NT2/D1 (cell line): ENCODE data around the gene GLRA2.

ENCODE experiments used
- DNase-seq: peaks from one replicate; pipeline ENCODE4 v3.0.0-alpha.2; 2011; ENCODE audit warnings: low read depth, low spot score
- H3K27me3 ChIP-seq: 2 replicates; pipeline ENCODE4 v1.6.0; 2011; ENCODE audit warnings: mild to moderate bottlenecking; ENCODE audit not compliant: insufficient read length, insufficient read depth
- H3K36me3 ChIP-seq: 2 replicates; pipeline ENCODE4 v1.6.1; 2011; ENCODE audit warnings: mild to moderate bottlenecking, low read length, mixed read lengths; ENCODE audit not compliant: insufficient read depth, insufficient read length
- H3K4me1 ChIP-seq: 2 replicates; pipeline ENCODE4 v1.5.1; 2011; ENCODE audit not compliant: insufficient read depth, insufficient read length
- H3K4me3 ChIP-seq: 2 replicates; pipeline ENCODE4 v1.5.1; 2011; ENCODE audit warnings: low read depth; ENCODE audit not compliant: insufficient read length
- H3K9ac ChIP-seq: 2 replicates; pipeline ENCODE4 v1.6.0; 2011; ENCODE audit warnings: low read depth; ENCODE audit not compliant: insufficient read length
- H3K9me3 ChIP-seq: 2 replicates; pipeline ENCODE4 v1.5.1; 2011; ENCODE audit warnings: mild to moderate bottlenecking, low read length; ENCODE audit not compliant: insufficient read depth
- SUZ12 ChIP-seq: IDR thresholded peaks from 2 replicates; pipeline ENCODE4 v1.6.1; 2011; ENCODE audit not compliant: insufficient read length, insufficient read depth; ENCODE audit errors: extremely low read depth
- YY1 ChIP-seq: IDR thresholded peaks from 2 replicates; pipeline ENCODE4 v1.6.1; 2011; ENCODE audit not compliant: insufficient read length, insufficient read depth
- ZNF274 ChIP-seq: IDR thresholded peaks from 2 replicates; pipeline ENCODE4 v1.6.1; 2011; ENCODE audit warnings: mild to moderate bottlenecking, low read depth, low read length

Gene GLRA2

DNA sequence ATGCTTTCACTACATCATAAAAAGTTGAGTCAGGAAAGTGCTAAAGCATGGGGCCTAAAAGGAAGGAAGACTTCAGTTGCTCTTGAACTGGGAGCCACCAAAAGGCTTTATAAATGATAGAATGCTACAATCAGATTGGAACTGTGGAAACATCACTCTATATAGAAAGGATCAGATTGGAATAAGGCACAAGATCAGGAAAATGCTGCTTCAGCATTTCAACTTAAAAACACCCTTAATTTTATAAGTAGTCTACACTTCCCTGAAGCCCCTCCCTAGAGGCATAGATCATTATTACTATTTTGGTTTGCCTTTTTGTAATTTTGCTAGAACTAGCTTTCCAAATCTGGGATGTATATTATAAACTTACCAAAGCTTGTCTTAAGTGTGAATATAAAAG, 172.8 kb downstream of the GLRA2 start:
- Histone ChIP-seq H3K4me1 (no peaks in the 10 kb centered on the region), H3K27me3 (no peaks in the 10 kb centered on the region), H3K36me3 (no peaks in the 10 kb centered on the region), H3K9ac (no peak overlapping the region), H3K4me3 (no peak overlapping the region), H3K9me3 (no peaks in the 10 kb centered on the region)
- no peak for DNase-seq
- TF ChIP-seq SUZ12, result no peak

DNA sequence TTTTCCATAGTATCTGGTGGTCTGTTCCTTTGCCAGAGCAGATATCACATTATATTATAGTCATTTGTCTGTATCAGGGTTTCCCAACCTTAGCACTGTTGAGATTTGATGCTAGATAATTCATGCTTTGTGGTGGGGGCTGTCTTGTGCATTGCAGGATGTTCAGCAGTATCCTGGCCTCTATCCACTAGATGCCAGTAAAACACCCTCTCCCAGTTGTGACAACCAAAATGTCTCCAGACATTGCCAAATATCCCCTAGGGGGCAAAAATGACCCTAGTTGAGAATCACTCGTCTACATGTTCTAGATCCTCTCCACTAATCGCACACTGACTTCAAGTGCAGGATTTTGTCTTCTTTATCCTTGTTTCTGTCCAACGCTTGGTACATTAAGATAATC, 182.8 kb downstream of the GLRA2 start:
- TF ChIP-seq SUZ12 (no peak), ZNF274 (no peak), YY1 (no peak)
- DNase-seq, result no peak
- Histone ChIP-seq H3K9me3 (no peaks in the 10 kb centered on the region), H3K4me1 (no peaks in the 10 kb centered on the region), H3K27me3 (no peaks in the 10 kb centered on the region), H3K9ac (no peak overlapping the region), H3K4me3 (no peak overlapping the region), H3K36me3 (no peaks in the 10 kb centered on the region)

DNA sequence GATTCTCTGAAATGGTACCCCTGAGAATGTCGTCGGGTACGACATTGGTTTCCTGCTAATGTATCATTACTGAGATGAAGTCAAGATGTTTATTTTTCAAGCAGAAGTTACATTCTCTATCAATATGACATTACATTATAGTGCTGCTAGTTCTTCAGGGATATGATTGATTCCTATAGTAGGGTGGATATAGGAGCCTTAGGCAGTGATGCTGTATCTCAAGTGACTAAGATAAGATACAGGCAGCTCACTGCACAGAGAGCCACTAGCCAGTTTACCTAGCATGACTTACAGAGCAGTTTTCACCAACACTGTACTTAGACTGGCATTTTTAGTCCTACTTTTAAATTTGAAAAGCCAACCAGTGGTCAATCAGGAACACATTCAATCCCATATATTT, 188.6 kb downstream of the GLRA2 start:
- TF ChIP-seq SUZ12 (no peak), ZNF274 (no peak), YY1 (no peak)
- H3K9ac ChIP-seq, result no peak overlapping the region
- H3K36me3 ChIP-seq, result no peaks in the 10 kb centered on the region
- H3K4me1 ChIP-seq, result no peaks in the 10 kb centered on the region
- no peaks in the 10 kb centered on the region for H3K9me3 ChIP-seq
- H3K4me3 ChIP-seq, result no peak overlapping the region
- no peak for DNase-seq
- no peaks in the 10 kb centered on the region for H3K27me3 ChIP-seq

- no peak for DNase-seq
Observed at GRCh38 chrX:14718403-14718802, 189.1 kb downstream of the GLRA2 start.

GRCh38 chrX:14729058-14729457, 199.7 kb downstream of the GLRA2 start:
- no peaks in the 10 kb centered on the region for H3K9me3 ChIP-seq
- no peaks in the 10 kb centered on the region for H3K36me3 ChIP-seq
- no peak overlapping the region for H3K4me3 ChIP-seq
- no peak overlapping the region for H3K9ac ChIP-seq
- DNase-seq, result no peak
- TF ChIP-seq ZNF274 (no peak), YY1 (no peak), SUZ12 (no peak)
- H3K4me1 ChIP-seq, result no peaks in the 10 kb centered on the region
- H3K27me3 ChIP-seq, result no peaks in the 10 kb centered on the region

More at GRCh38 chrX:14718403-14718802, 189.1 kb downstream of the GLRA2 start:
- TF ChIP-seq SUZ12, result no peak
- TF ChIP-seq ZNF274, result no peak
- no peak for TF ChIP-seq YY1
- Histone ChIP-seq H3K4me3 (no peak overlapping the region), H3K36me3 (no peaks in the 10 kb centered on the region), H3K4me1 (no peaks in the 10 kb centered on the region), H3K27me3 (no peaks in the 10 kb centered on the region), H3K9me3 (no peaks in the 10 kb centered on the region), H3K9ac (no peak overlapping the region)

DNA sequence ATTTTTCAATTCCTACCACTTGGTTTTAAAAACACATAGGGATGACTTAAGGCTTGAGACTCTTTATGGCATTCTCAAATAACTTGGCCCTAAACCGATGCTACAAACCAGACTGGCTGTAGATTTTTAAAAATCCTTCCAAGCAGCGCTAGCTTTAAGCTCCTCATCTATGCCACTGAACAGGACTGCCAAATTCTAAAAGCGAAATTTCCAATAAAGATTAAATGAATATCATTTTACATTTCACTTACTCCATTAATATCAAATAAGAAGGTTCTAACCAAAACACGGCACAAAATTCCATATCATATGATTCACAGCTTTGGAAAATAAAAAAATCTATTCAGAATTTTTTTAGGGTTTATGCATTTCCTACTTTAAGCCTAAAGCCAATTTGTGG, 209.3 kb downstream of the GLRA2 start:
- DNase-seq, result no peak
- Histone ChIP-seq H3K4me3 (no peak overlapping the region), H3K9me3 (no peaks in the 10 kb centered on the region), H3K9ac (no peak overlapping the region), H3K36me3 (no peaks in the 10 kb centered on the region), H3K27me3 (no peaks in the 10 kb centered on the region), H3K4me1 (no peaks in the 10 kb centered on the region)
- TF ChIP-seq YY1 (no peak), SUZ12 (no peak), ZNF274 (no peak)

DNA sequence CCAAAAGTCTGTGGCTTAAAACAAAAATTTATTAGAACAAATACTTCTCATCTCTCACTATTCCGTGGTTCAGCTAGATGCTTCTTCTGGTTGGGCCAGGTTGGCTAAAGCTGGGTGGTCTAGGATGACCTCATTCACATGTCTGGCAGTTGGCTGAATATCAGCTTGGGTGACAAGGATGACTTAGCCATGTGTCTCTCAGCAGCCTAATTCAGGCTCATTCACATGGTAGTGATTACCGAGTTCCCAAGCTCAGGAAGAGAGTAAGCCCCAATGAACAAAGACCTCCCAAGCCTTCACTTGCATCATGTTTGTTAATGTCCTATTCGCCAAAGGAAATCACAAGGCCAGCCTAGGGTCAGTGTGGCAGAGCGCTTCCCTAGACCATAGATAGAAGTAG, 224.1 kb downstream of the GLRA2 start:
- H3K4me1 ChIP-seq, result no peaks in the 10 kb centered on the region
- H3K9ac ChIP-seq, result no peak overlapping the region
- TF ChIP-seq SUZ12, result no peak
- no peak for TF ChIP-seq YY1
- no peak for TF ChIP-seq ZNF274
- no peak overlapping the region for H3K4me3 ChIP-seq
- H3K9me3 ChIP-seq, result no peaks in the 10 kb centered on the region
- no peaks in the 10 kb centered on the region for H3K27me3 ChIP-seq
- no peaks in the 10 kb centered on the region for H3K36me3 ChIP-seq
- DNase-seq, result no peak

GRCh38 chrX:14758029-14758491, 228.7 kb downstream of the GLRA2 start:
- no peak overlapping the region for H3K9ac ChIP-seq
- no peaks in the 10 kb centered on the region for H3K9me3 ChIP-seq
- DNase-seq, result no peak
- no peak overlapping the region for H3K4me3 ChIP-seq
- no peaks in the 10 kb centered on the region for H3K27me3 ChIP-seq
- H3K36me3 ChIP-seq, result no peaks in the 10 kb centered on the region
- no peak for TF ChIP-seq ZNF274
- TF ChIP-seq SUZ12, result no peak
- no peak for TF ChIP-seq YY1
- H3K4me1 ChIP-seq, result no peaks in the 10 kb centered on the region
